ENCODE measurements around the gene PDE8A. TPM values are rescaled to one million over a fixed set of nuclear protein-coding genes. Genes with fewer than 3 reads are reported as not detected.

Gene PDE8A
- total and polyA plus RNA-seq, 2 donors (not counting 1 experiment from before 2014, with no cell fraction given), result 17.7 to 26.3 TPM

- Histone ChIP-seq H3K79me2 (ENCODE audit: control insufficient read depth, insufficient read depth, low read length) (no peaks in the 10 kb centered on the region), H3K36me3 (ENCODE audit: control insufficient read depth, insufficient read depth, low read length) (no peaks in the 10 kb centered on the region), H3K4me2 (ENCODE audit: extremely low read depth, insufficient read depth, low read length) (no peak overlapping the region), H3K27ac (ENCODE audit: insufficient read depth, low read length) (no peak overlapping the region), H3K4me1 (ENCODE audit: control insufficient read depth, extremely low read depth, insufficient read depth, low read length) (no peaks in the 10 kb centered on the region), H4K20me1 (ENCODE audit: control insufficient read depth, extremely low read depth, insufficient read depth, low read length) (no peaks in the 10 kb centered on the region), H2AFZ (ENCODE audit: low read length) (no peak overlapping the region), H3K4me3 (replicated peaks in 1 of 4; ENCODE audit: control extremely low read depth in 1 of 4, insufficient read depth in 1 of 4, low read depth in 3 of 4, low read length in 4 of 4) (no peak overlapping the region), H3K9ac (ENCODE audit: insufficient read depth, low read length) (no peak overlapping the region), H3K9me3 (ENCODE audit: control insufficient read depth, insufficient read depth, low read depth, low read length) (no peaks in the 10 kb centered on the region), H3K27me3 (ENCODE audit: control insufficient read depth, insufficient read depth, low read length) (no peaks in the 10 kb centered on the region)
- TF ChIP-seq CTCF (conservative IDR thresholded peaks at IDR 0.05 in 1 of 2, IDR thresholded peaks at IDR 0.05 in 1 of 2; ENCODE audit: low read depth in 1 of 2, low read length in 2 of 2) (no peak), EZH2 (IDR thresholded peaks at IDR 0.05; ENCODE audit: low read length, missing control alignments) (no peak)
- DNase-seq (ENCODE audit: low read depth in 2 of 2), result no peak
Observed at GRCh38 chr15:85059734-85060133, 78.1 kb downstream of the PDE8A start.

GRCh38 chr15:85062560-85062959 is 80.9 kb downstream of the PDE8A start:
- no peaks in the 10 kb centered on the region for H3K79me2 ChIP-seq (ENCODE audit: control insufficient read depth, insufficient read depth, low read length)
- DNase-seq (ENCODE audit: low read depth in 2 of 2), result no peak

GRCh38 chr15:85063088-85063487 is 81.4 kb downstream of the PDE8A start:
- H3K36me3 ChIP-seq (ENCODE audit: control insufficient read depth, insufficient read depth, low read length), result no peaks in the 10 kb centered on the region
- no peak overlapping the region for H3K9ac ChIP-seq (ENCODE audit: insufficient read depth, low read length)
- no peaks in the 10 kb centered on the region for H3K27me3 ChIP-seq (ENCODE audit: control insufficient read depth, insufficient read depth, low read length)
- no peak overlapping the region for H3K4me3 ChIP-seq (replicated peaks in 1 of 4; ENCODE audit: control extremely low read depth in 1 of 4, insufficient read depth in 1 of 4, low read depth in 3 of 4, low read length in 4 of 4)
- H3K79me2 ChIP-seq (ENCODE audit: control insufficient read depth, insufficient read depth, low read length), result no peaks in the 10 kb centered on the region
- H4K20me1 ChIP-seq (ENCODE audit: control insufficient read depth, extremely low read depth, insufficient read depth, low read length), result no peaks in the 10 kb centered on the region
- no peaks in the 10 kb centered on the region for H3K9me3 ChIP-seq (ENCODE audit: control insufficient read depth, insufficient read depth, low read depth, low read length)
- H3K4me2 ChIP-seq (ENCODE audit: extremely low read depth, insufficient read depth, low read length), result no peak overlapping the region
- TF ChIP-seq CTCF (conservative IDR thresholded peaks at IDR 0.05 in 1 of 2, IDR thresholded peaks at IDR 0.05 in 1 of 2; ENCODE audit: low read depth in 1 of 2, low read length in 2 of 2) (no peak), EZH2 (IDR thresholded peaks at IDR 0.05; ENCODE audit: low read length, missing control alignments) (no peak)
- DNase-seq (ENCODE audit: low read depth in 2 of 2), result no peak
- H3K27ac ChIP-seq (ENCODE audit: insufficient read depth, low read length), result no peak overlapping the region
- H2AFZ ChIP-seq (ENCODE audit: low read length), result no peak overlapping the region
- no peaks in the 10 kb centered on the region for H3K4me1 ChIP-seq (ENCODE audit: control insufficient read depth, extremely low read depth, insufficient read depth, low read length)

More at GRCh38 chr15:85062560-85062959, 80.9 kb downstream of the PDE8A start:
- H3K27ac ChIP-seq (ENCODE audit: insufficient read depth, low read length), result no peak overlapping the region
- no peak overlapping the region for H3K4me3 ChIP-seq (replicated peaks in 1 of 4; ENCODE audit: control extremely low read depth in 1 of 4, insufficient read depth in 1 of 4, low read depth in 3 of 4, low read length in 4 of 4)
- no peak overlapping the region for H2AFZ ChIP-seq (ENCODE audit: low read length)
- H3K4me2 ChIP-seq (ENCODE audit: extremely low read depth, insufficient read depth, low read length), result no peak overlapping the region
- H3K9me3 ChIP-seq (ENCODE audit: control insufficient read depth, insufficient read depth, low read depth, low read length), result no peaks in the 10 kb centered on the region
- no peaks in the 10 kb centered on the region for H3K36me3 ChIP-seq (ENCODE audit: control insufficient read depth, insufficient read depth, low read length)
- no peaks in the 10 kb centered on the region for H4K20me1 ChIP-seq (ENCODE audit: control insufficient read depth, extremely low read depth, insufficient read depth, low read length)
- TF ChIP-seq CTCF (conservative IDR thresholded peaks at IDR 0.05 in 1 of 2, IDR thresholded peaks at IDR 0.05 in 1 of 2; ENCODE audit: low read depth in 1 of 2, low read length in 2 of 2), result no peak
- TF ChIP-seq EZH2 (IDR thresholded peaks at IDR 0.05; ENCODE audit: low read length, missing control alignments), result no peak
- no peaks in the 10 kb centered on the region for H3K27me3 ChIP-seq (ENCODE audit: control insufficient read depth, insufficient read depth, low read length)
- H3K9ac ChIP-seq (ENCODE audit: insufficient read depth, low read length), result no peak overlapping the region
- H3K4me1 ChIP-seq (ENCODE audit: control insufficient read depth, extremely low read depth, insufficient read depth, low read length), result no peaks in the 10 kb centered on the region
